HepG2 (cell line): ENCODE data around the gene VAV2. TPM values are rescaled to one million over a fixed set of nuclear protein-coding genes. Genes with fewer than 3 reads are reported as not detected.
A peak's percentile ranks its signal among the peaks of the same experiment; 100 is the strongest.

Experiments used
- AHDC1 ChIP-seq: sonication (generic); formaldehyde crosslinking; IDR thresholded peaks from 2 replicates; pipeline ENCODE4 v1.5.1; 2020; ENCODE audit warnings: mild to moderate bottlenecking, missing genetic modification reagents, borderline replicate concordance
- ESRRA ChIP-seq: sonication (generic); formaldehyde crosslinking; IDR thresholded peaks from 2 replicates; pipeline ENCODE4 v1.5.1; 2020; ENCODE audit warnings: mild to moderate bottlenecking, low read depth, missing genetic modification reagents
- HCFC1 ChIP-seq: fragments of 150-350 bp; IDR thresholded peaks from 2 replicates; pipeline ENCODE4 v1.6.1; 2014; ENCODE audit warnings: low read depth, low read length
- HMGXB4 ChIP-seq, 2 experiments: sonication (generic) in 1 of 2; formaldehyde crosslinking in 1 of 2; IDR thresholded peaks; 2 replicates each; pipeline versions ENCODE4 v1.4.0 to v1.6.1; 2018 to 2020; ENCODE audit warnings: missing genetic modification reagents in 2 of 2, borderline replicate concordance in 1 of 2, low read depth in 1 of 2, mild to moderate bottlenecking in 1 of 2, missing biosample characterization in 1 of 2
- MED1 ChIP-seq: sonication (generic); formaldehyde crosslinking; IDR thresholded peaks from 2 replicates; pipeline ENCODE4 v1.4.0; 2020; ENCODE audit warnings: missing genetic modification reagents
- MEIS2 ChIP-seq: sonication (generic); formaldehyde crosslinking; IDR thresholded peaks from 2 replicates; pipeline ENCODE4 v1.9.0; 2021; ENCODE audit warnings: mild to moderate bottlenecking, missing genetic modification reagents
- NFE2L2 ChIP-seq: fragments of 150-350 bp; IDR thresholded peaks from 2 replicates; pipeline ENCODE4 v1.6.1; 2014; ENCODE audit warnings: low read length
- SETDB1 ChIP-seq: sonication (generic); formaldehyde crosslinking; IDR thresholded peaks from 2 replicates; pipeline ENCODE4 v1.5.1; 2020; ENCODE audit warnings: missing genetic modification reagents, mild to moderate bottlenecking, borderline replicate concordance
- SIX1 ChIP-seq: sonication (generic); formaldehyde crosslinking; IDR thresholded peaks from 2 replicates; pipeline ENCODE4 v1.4.0; 2020; ENCODE audit warnings: missing genetic modification reagents, borderline replicate concordance
- TCF7L2 ChIP-seq: IDR thresholded peaks from 2 replicates; pipeline ENCODE4 v1.6.1; 2011; ENCODE audit warnings: mild to moderate bottlenecking, low read depth, low read length, moderate library complexity
- THAP11 ChIP-seq: IDR thresholded peaks from 2 replicates; pipeline ENCODE4 v1.6.1; 2016; ENCODE audit warnings: missing biosample characterization, missing genetic modification reagents
- ZFAT ChIP-seq: sonication (generic); formaldehyde crosslinking; conservative IDR thresholded peaks from 2 replicates; pipeline ENCODE4 v1.8.1; 2023; ENCODE audit warnings: missing genetic modification reagents, inconsistent platforms
- ZNF468 ChIP-seq: sonication (generic); formaldehyde crosslinking; IDR thresholded peaks from 2 replicates; pipeline ENCODE4 v1.8.0; 2022; ENCODE audit warnings: mild to moderate bottlenecking, moderate library complexity, missing genetic modification reagents
- ZNF557 ChIP-seq: sonication (generic); formaldehyde crosslinking; IDR thresholded peaks from 2 replicates; pipeline ENCODE4 v1.4.0; 2020; ENCODE audit warnings: missing genetic modification reagents
- ZNF558 ChIP-seq: sonication (generic); formaldehyde crosslinking; IDR thresholded peaks from 2 replicates; pipeline ENCODE4 v1.9.0; 2022; ENCODE audit warnings: mild to moderate bottlenecking, missing genetic modification reagents, borderline replicate concordance
- ZNF619 ChIP-seq: sonication (generic); formaldehyde crosslinking; IDR thresholded peaks from 2 replicates; pipeline ENCODE4 v1.4.0; 2020; ENCODE audit warnings: mild to moderate bottlenecking, missing genetic modification reagents
- ZNF644 ChIP-seq: IDR thresholded peaks from 2 replicates; pipeline ENCODE4 v1.6.1; 2016; ENCODE audit warnings: low read depth
- ZNF724P ChIP-seq: sonication (generic); formaldehyde crosslinking; IDR thresholded peaks from 2 replicates; pipeline ENCODE4 v1.8.0; 2022; ENCODE audit warnings: missing genetic modification reagents, borderline replicate concordance
- polyA plus RNA-seq, 8 experiments: library from polyadenylated mRNA; depleted of rRNA in 3 of 8; stranded (reverse) in 7 of 8; unstranded in 1 of 8; fragments of >200 nt; fragmentation: Illumina TruSeq in 4 of 8; extraction: Trizol in 4 of 8; gene quantifications; 2 replicates each; pipeline versions ENCODE4 v1.2.1 to v1.2.3, GENCODE V29; 2011 to 2016; ENCODE audit warnings: low read depth in 4 of 8, missing spikeins in 1 of 8, mixed read lengths in 1 of 8; ENCODE audit not compliant: insufficient read depth in 1 of 8
- total RNA-seq, 5 experiments: library from RNA; depleted of rRNA; stranded (reverse); fragments of >200 nt; fragmentation: Illumina TruSeq; extraction: Trizol; gene quantifications; 2 replicates each; pipeline ENCODE4 v1.2.3, GENCODE V29; 2016; ENCODE audit warnings: low read depth in 1 of 5

VAV2 gene
- total and polyA plus RNA-seq, 2 of the 13 experiments (the other 11 are each of a cell fraction or from before 2014, with no cell fraction given): 22.5 to 22.9 TPM

GRCh38 chr9:133742849-133743444 lies 249.2 kb downstream of the VAV2 start (continued):
- TF ChIP-seq HMGXB4 (CRISPR knock-in tag; IDR thresholded peaks at IDR 0.05; ENCODE audit: borderline replicate concordance in 1 of 2, low read depth in 1 of 2) (peak; percentile 83 to 91), TCF7L2 (no peak), AHDC1 (CRISPR knock-in tag) (no peak), ZNF468 (no peak), ZNF644 (peak; percentile 33; the same call in 1 of the 2 replicates), ZNF557 (CRISPR knock-in tag) (no peak), ESRRA (CRISPR knock-in tag) (no peak; the same call in 1 of the 2 replicates), MED1 (CRISPR knock-in tag) (peak; percentile 66), SETDB1 (CRISPR knock-in tag) (no peak), ZFAT (CRISPR knock-in tag) (no peak), SIX1 (CRISPR knock-in tag) (no peak), NFE2L2 (no peak), ZNF558 (CRISPR knock-in tag) (no peak), ZNF724P (CRISPR knock-in tag) (no peak), ZNF619 (CRISPR knock-in tag) (peak; percentile 68; the same call in 1 of the 2 replicates), MEIS2 (CRISPR knock-in tag) (no peak), THAP11 (CRISPR knock-in tag) (0 out of 2 replicates have a peak, but pooled peaks have one; percentile 43), HCFC1 (no peak)
